GM12891 (cell line): ENCODE results near the gene LTBP1.

Source experiments
- POLR2A ChIP-seq: IDR thresholded peaks from 2 replicates; pipeline ENCODE4 v1.6.1; 2011; ENCODE audit warnings: low read depth, low read length, control low read depth
- SPI1 ChIP-seq: IDR thresholded peaks from 2 replicates; pipeline ENCODE4 v1.6.1; 2011; ENCODE audit warnings: low read depth, low read length, control low read depth

DNA sequence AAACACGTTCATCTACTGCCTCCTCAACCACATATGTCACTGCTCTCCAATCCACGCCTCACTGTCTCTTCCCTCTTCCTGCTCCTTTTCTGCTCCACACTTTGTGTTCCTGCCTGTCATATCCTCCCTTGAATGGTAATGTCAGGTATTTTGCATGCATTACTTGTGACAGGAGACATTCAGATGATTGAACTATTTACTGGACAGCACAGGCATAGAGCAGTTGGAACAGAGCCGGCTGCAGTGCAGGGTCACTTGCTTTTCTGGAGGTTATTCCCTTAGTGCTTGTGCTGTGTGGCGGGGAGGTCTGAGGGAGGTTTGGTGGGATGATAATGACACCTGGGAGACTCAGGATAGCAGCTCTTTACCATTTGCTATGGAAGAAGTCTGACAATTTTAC lies 93.8 kb downstream of the LTBP1 start:
- no peak for TF ChIP-seq POLR2A
- TF ChIP-seq SPI1 = no peak
